Tibial nerve (tissue), 4 donors: ENCODE results near the gene POLR3B. TPM values are rescaled to one million over a fixed set of nuclear protein-coding genes. Genes with fewer than 3 reads are reported as not detected.

Experiments used
- DNase-seq, 2 donors: peaks; one replicate each; pipeline ENCODE4 v3.0.0-alpha.2; 2019; ENCODE audit warnings: low spot score in 2 of 2
- H3K27ac ChIP-seq, 4 donors: fragments of 200-600 bp; sonication (generic) in 3 of 4; one replicate each; pipeline ENCODE4 v1.5.1; 2017 to 2019; ENCODE audit warnings: mild to moderate bottlenecking in 1 of 4
- H3K27me3 ChIP-seq, 2 donors: fragments of 200-600 bp; sonication (generic) in 1 of 2; one replicate each; pipeline versions ENCODE4 v1.5.1 to v1.6.0; 2017 to 2019
- H3K36me3 ChIP-seq, 3 donors: fragments of 200-600 bp; sonication (generic); one replicate each; pipeline ENCODE4 v1.5.1; 2018 to 2019
- H3K4me1 ChIP-seq, 4 donors: fragments of 200-600 bp; sonication (generic) in 3 of 4; one replicate each; pipeline ENCODE4 v1.5.1; 2017 to 2019
- H3K4me3 ChIP-seq, 4 donors: fragments of 200-600 bp; sonication (generic) in 3 of 4; one replicate each; pipeline ENCODE4 v1.5.1; 2017 to 2019; ENCODE audit warnings: mild to moderate bottlenecking in 1 of 4, moderate library complexity in 1 of 4
- H3K9me3 ChIP-seq, 4 donors: fragments of 200-600 bp; sonication (generic) in 3 of 4; one replicate each; pipeline ENCODE4 v1.5.1; 2017 to 2019
- EP300 ChIP-seq, 2 donors: sonication (generic); formaldehyde crosslinking; IDR thresholded peaks; one replicate each; pipeline ENCODE4 v1.6.1; 2017; ENCODE audit warnings: antibody characterized with exemption in 2 of 2, mild to moderate bottlenecking in 1 of 2
- POLR2A ChIP-seq, 2 donors: fragments of 450-650 bp; IDR thresholded peaks; one replicate each; pipeline ENCODE4 v1.6.1; 2017; ENCODE audit warnings: antibody characterized with exemption in 2 of 2, mild to moderate bottlenecking in 2 of 2, moderate library complexity in 2 of 2
- WGBS, 2 donors: methylation state at CpG; one replicate each; pipeline ENCODE4 v1.1.5; 2018; 5-methylcytosine and 5-hydroxymethylcytosine counted together
- total RNA-seq, 4 donors: library from RNA; depleted of rRNA; stranded (reverse); fragments of >200 nt; gene quantifications; one replicate each; pipeline ENCODE4 v1.1.0, GENCODE V29; 2016
- TF ChIP-seq, protein P1 (sequence below), 5 experiments: fragments of 200-600 bp in 3 of 5; fragments of 450-650 bp in 2 of 5; sonication (generic) in 3 of 5; IDR thresholded peaks; one replicate each; pipeline ENCODE4 v1.5.1; 2016 to 2019; ENCODE audit warnings: antibody characterized with exemption in 5 of 5, mild to moderate bottlenecking in 3 of 5, moderate library complexity in 2 of 5

Gene POLR3B
- total RNA-seq, 4 donors from 2014 or later: 6.3 to 21.0 (median 7.7) TPM

DNA sequence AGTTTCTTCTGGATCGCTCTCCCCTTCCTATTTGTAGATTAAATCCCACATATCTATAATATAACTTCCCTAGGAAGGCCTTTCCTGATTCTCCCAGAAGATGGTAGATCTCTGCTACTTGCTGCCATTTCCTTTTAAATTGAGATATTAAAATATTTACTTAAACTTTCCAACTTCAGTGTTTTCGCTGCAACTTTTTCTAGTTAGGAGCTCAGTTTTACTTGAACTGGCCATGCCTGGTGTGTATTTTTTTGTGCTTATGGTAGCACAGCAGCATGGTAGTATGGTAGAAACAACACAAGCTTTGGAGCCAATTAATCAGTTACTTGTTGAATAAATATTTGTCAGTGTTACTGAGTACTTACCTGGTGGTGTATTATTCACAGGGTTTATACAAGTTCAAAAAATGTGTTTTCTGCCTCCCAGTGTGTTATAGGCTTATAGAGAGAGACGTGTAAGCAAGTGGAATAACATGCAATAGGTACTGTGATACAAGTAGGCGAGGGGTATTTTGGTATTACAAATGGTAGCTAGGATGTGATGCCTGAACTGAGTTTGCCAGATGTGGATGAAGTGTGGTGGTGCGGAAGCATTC lies 2.9 kb downstream of the POLR3B start:
- Histone ChIP-seq H3K4me3 (no peak overlapping the region), H3K4me1 (peaks cover 0 to 24% (median 6%) of the 10 kb centered on the region in 4 donors), H3K36me3 (peaks cover 0 to 18% (median 0%) of the 10 kb centered on the region in 3 donors), H3K27me3 (no peaks in the 10 kb centered on the region), H3K9me3 (no peaks in the 10 kb centered on the region), H3K27ac (no peak overlapping the region)
- DNase-seq: no peak
- 94 to 97% methylated on average over 5 of the region's 5 CpGs for WGBS, 2 donors
- TF ChIP-seq, protein P1, sequence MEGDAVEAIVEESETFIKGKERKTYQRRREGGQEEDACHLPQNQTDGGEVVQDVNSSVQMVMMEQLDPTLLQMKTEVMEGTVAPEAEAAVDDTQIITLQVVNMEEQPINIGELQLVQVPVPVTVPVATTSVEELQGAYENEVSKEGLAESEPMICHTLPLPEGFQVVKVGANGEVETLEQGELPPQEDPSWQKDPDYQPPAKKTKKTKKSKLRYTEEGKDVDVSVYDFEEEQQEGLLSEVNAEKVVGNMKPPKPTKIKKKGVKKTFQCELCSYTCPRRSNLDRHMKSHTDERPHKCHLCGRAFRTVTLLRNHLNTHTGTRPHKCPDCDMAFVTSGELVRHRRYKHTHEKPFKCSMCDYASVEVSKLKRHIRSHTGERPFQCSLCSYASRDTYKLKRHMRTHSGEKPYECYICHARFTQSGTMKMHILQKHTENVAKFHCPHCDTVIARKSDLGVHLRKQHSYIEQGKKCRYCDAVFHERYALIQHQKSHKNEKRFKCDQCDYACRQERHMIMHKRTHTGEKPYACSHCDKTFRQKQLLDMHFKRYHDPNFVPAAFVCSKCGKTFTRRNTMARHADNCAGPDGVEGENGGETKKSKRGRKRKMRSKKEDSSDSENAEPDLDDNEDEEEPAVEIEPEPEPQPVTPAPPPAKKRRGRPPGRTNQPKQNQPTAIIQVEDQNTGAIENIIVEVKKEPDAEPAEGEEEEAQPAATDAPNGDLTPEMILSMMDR (IDR thresholded peaks at IDR 0.05): no peak
- no peak for TF ChIP-seq POLR2A (IDR thresholded peaks at IDR 0.05)
- no peak for TF ChIP-seq EP300 (IDR thresholded peaks at IDR 0.05)

DNA sequence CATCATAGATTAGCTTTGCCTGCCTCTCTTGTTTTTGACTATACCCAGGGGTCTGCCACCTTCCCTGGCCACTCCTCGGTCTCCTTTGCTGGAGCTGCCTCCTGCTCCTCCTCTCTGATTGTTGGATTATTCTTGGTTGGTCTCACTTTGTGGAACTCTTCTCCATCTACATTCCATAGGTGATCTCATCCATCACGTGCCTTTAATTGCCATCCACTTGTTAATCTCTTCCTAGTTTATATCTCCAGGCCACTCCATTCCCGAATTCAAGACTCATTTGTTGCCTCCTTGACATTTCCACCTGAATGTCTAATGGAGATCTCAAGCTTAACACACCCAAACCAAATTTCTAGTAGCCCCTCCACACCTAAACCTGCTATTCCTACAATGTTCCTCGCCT lies 5.4 kb downstream of the POLR3B start:
- Histone ChIP-seq H3K27ac (no peak overlapping the region), H3K27me3 (no peaks in the 10 kb centered on the region), H3K9me3 (no peaks in the 10 kb centered on the region), H3K36me3 (peaks cover 0 to 34% (median 0%) of the 10 kb centered on the region in 3 donors), H3K4me3 (no peak overlapping the region), H3K4me1 (peaks cover 0 to 14% (median 3%) of the 10 kb centered on the region in 4 donors)
- WGBS, 2 donors: 90 to 91% methylated on average over 4 of the region's 4 CpGs
- no peak for TF ChIP-seq EP300 (IDR thresholded peaks at IDR 0.05)
- TF ChIP-seq, protein P1 (IDR thresholded peaks at IDR 0.05): no peak
- TF ChIP-seq POLR2A (IDR thresholded peaks at IDR 0.05): no peak
- DNase-seq: no peak

DNA sequence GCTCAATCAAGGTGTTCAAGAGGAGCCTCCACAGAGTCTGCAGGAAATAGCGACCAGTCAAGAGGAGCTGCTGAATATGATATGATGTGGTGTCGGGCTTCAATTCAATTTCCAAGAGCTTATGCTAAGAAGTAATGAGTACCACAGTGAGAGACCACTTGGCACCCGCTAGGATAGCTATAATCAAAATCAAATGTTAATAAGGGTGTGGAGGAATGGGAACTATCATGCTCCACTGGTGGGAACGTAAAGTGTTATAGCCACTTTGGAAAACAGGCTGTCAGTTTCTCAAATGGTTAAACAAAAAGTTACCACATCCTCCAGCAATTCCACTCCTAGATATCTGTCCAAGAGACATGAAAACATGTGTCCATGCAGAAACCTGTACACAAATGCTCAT lies 6.7 kb downstream of the POLR3B start:
- Histone ChIP-seq H3K27me3 (no peaks in the 10 kb centered on the region), H3K9me3 (no peaks in the 10 kb centered on the region), H3K36me3 (peaks cover 0 to 38% (median 0%) of the 10 kb centered on the region in 3 donors), H3K27ac (no peak overlapping the region), H3K4me1 (peaks cover 0 to 7% (median 0%) of the 10 kb centered on the region in 4 donors), H3K4me3 (no peak overlapping the region)
- TF ChIP-seq, protein P1 (IDR thresholded peaks at IDR 0.05): no peak
- TF ChIP-seq POLR2A (IDR thresholded peaks at IDR 0.05): no peak
- no peak for DNase-seq
- 90 to 96% methylated on average over 4 of the region's 4 CpGs for WGBS, 2 donors

DNA sequence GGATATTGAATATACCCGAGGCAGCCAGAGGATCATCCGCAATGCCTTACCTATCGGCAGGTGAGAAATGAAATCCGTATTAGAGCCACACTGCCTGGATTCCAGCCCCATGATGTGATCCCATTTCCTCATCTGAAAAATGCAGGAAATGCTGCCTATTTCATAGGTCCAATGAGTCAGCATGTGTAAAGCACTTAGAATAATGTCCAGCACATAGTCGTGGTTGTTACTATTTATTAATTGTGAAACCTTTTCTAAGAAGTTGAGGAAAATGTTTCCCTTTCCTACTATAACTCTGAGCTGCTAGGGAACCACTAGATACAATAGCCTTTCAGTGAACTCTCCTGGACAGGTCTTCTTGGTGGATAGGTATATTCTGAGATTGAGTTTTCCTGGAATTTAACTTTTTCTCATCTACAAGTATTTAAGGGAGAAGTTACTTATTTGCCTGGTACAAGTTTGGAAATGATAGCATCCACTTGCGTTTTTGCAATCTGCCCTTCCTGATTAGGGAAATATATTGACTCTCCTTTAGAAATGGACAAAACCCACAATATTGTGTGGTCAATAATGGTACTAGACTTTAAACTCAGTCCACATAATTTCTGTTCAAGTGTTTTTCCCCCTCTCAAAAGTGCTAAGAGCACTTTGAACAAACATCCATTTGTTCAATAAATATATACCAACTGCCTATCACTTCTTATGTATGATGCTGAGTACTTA lies 12.2 kb downstream of the POLR3B start:
- TF ChIP-seq EP300 (IDR thresholded peaks at IDR 0.05) (no peak), POLR2A (IDR thresholded peaks at IDR 0.05) (no peak)
- TF ChIP-seq, protein P1 (IDR thresholded peaks at IDR 0.05): no peak
- Histone ChIP-seq H3K9me3 (no peaks in the 10 kb centered on the region), H3K4me1 (no peaks in the 10 kb centered on the region)

DNA sequence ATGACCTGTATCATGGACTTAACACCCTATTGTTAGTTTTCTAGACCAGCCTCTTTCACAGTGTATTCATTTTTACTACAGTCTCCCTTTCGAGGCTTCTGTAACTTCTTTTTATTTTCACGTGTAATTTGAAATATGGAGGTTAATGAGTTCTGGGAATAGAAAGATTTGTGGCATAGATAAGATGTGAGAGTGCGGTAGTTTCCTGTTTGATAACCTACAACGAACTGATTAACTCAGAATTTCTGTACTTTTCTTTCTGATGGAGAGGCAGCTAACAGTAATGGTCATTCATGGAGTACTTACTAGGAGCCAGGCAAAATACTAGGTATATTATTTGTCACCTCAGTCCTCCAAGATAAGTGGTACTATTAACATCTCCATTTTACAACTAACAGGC lies 21.2 kb downstream of the POLR3B start:
- peaks cover 0 to 86% (median 12%) of the 10 kb centered on the region in 3 donors for H3K36me3 ChIP-seq
- peaks cover 0 to 10% (median 0%) of the 10 kb centered on the region in 4 donors for H3K9me3 ChIP-seq
- H3K4me3 ChIP-seq: no peak overlapping the region
- WGBS, 2 donors: 82 to 87% methylated on average over 4 of the region's 4 CpGs
- no peaks in the 10 kb centered on the region for H3K4me1 ChIP-seq
- DNase-seq: no peak
- no peak overlapping the region for H3K27ac ChIP-seq
- TF ChIP-seq, protein P1 (IDR thresholded peaks at IDR 0.05): no peak
- TF ChIP-seq POLR2A (IDR thresholded peaks at IDR 0.05) (no peak), EP300 (IDR thresholded peaks at IDR 0.05) (no peak)
- no peaks in the 10 kb centered on the region for H3K27me3 ChIP-seq

More for the DNA sequence above, 12.2 kb downstream of the POLR3B start:
- WGBS, 2 donors: 86 to 88% methylated on average over 6 of the region's 6 CpGs
- Histone ChIP-seq H3K27me3 (no peaks in the 10 kb centered on the region), H3K36me3 (peaks cover 0 to 72% (median 0%) of the 10 kb centered on the region in 3 donors), H3K27ac (no peak overlapping the region), H3K4me3 (no peak overlapping the region)
- DNase-seq: no peak
